Ishikawa (cell line): Measurements from ENCODE around the gene DNAJC2.

ENCODE experiments used
- CEBPB ChIP-seq: IDR thresholded peaks from 2 replicates; pipeline ENCODE4 v1.6.1; 2012
- CREB1 ChIP-seq: IDR thresholded peaks from 2 replicates; pipeline ENCODE4 v1.6.1; 2012; ENCODE audit warnings: low read depth
- EGR1 ChIP-seq: IDR thresholded peaks from 2 replicates; pipeline ENCODE4 v1.6.1; 2012
- EP300 ChIP-seq: IDR thresholded peaks from 2 replicates; pipeline ENCODE4 v1.6.1; 2012; ENCODE audit warnings: borderline replicate concordance
- FOXM1 ChIP-seq: IDR thresholded peaks from 2 replicates; pipeline ENCODE4 v1.6.1; 2012; ENCODE audit warnings: low read depth, borderline replicate concordance
- NFIC ChIP-seq: IDR thresholded peaks from 2 replicates; pipeline ENCODE4 v1.6.1; 2012
- RAD21 ChIP-seq: IDR thresholded peaks from 2 replicates; pipeline ENCODE4 v1.6.1; 2012; ENCODE audit warnings: low read depth
- TAF1 ChIP-seq: IDR thresholded peaks from 2 replicates; pipeline ENCODE4 v1.6.1; 2012; ENCODE audit warnings: low read depth, mild to moderate bottlenecking
- TCF12 ChIP-seq: IDR thresholded peaks from 2 replicates; pipeline ENCODE4 v1.6.1; 2012; ENCODE audit warnings: low read depth
- TEAD4 ChIP-seq: IDR thresholded peaks from 2 replicates; pipeline ENCODE4 v1.6.1; 2012
- USF1 ChIP-seq: IDR thresholded peaks from 2 replicates; pipeline ENCODE4 v1.6.1; 2012
- YY1 ChIP-seq: IDR thresholded peaks from 2 replicates; pipeline ENCODE4 v1.6.1; 2012; ENCODE audit warnings: low read depth
- ZBTB7A ChIP-seq: IDR thresholded peaks from 2 replicates; pipeline ENCODE4 v1.6.1; 2012; ENCODE audit warnings: low read depth
- TF ChIP-seq, protein P1 (sequence below): IDR thresholded peaks from 2 replicates; pipeline ENCODE4 v1.6.1; 2012
- TF ChIP-seq, protein P2 (sequence below): IDR thresholded peaks from 2 replicates; pipeline ENCODE4 v1.6.1; 2012; ENCODE audit warnings: low read depth, mild to moderate bottlenecking

DNAJC2 gene

GRCh38 chr7:103380395-103381191 is 36.0 kb upstream of the DNAJC2 start:
- TF ChIP-seq TEAD4 (no peak), RAD21 (no peak), NFIC (no peak), YY1 (no peak), TCF12 (no peak), ZBTB7A (no peak), EGR1 (no peak), TAF1 (no peak), CREB1 (no peak), EP300 (no peak), CEBPB (no peak), FOXM1 (no peak), USF1 (no peak)
- TF ChIP-seq, protein P1, sequence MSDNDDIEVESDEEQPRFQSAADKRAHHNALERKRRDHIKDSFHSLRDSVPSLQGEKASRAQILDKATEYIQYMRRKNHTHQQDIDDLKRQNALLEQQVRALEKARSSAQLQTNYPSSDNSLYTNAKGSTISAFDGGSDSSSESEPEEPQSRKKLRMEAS = no peak
- TF ChIP-seq, protein P2, sequence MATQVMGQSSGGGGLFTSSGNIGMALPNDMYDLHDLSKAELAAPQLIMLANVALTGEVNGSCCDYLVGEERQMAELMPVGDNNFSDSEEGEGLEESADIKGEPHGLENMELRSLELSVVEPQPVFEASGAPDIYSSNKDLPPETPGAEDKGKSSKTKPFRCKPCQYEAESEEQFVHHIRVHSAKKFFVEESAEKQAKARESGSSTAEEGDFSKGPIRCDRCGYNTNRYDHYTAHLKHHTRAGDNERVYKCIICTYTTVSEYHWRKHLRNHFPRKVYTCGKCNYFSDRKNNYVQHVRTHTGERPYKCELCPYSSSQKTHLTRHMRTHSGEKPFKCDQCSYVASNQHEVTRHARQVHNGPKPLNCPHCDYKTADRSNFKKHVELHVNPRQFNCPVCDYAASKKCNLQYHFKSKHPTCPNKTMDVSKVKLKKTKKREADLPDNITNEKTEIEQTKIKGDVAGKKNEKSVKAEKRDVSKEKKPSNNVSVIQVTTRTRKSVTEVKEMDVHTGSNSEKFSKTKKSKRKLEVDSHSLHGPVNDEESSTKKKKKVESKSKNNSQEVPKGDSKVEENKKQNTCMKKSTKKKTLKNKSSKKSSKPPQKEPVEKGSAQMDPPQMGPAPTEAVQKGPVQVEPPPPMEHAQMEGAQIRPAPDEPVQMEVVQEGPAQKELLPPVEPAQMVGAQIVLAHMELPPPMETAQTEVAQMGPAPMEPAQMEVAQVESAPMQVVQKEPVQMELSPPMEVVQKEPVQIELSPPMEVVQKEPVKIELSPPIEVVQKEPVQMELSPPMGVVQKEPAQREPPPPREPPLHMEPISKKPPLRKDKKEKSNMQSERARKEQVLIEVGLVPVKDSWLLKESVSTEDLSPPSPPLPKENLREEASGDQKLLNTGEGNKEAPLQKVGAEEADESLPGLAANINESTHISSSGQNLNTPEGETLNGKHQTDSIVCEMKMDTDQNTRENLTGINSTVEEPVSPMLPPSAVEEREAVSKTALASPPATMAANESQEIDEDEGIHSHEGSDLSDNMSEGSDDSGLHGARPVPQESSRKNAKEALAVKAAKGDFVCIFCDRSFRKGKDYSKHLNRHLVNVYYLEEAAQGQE = no peak

- TF ChIP-seq, protein P2 = no peak
- TF ChIP-seq CEBPB (no peak), CREB1 (no peak), NFIC (no peak), TAF1 (no peak), EGR1 (no peak), TEAD4 (no peak), YY1 (no peak), USF1 (no peak)
- TF ChIP-seq, protein P1 = no peak
Measured at GRCh38 chr7:103379270-103379975, 34.9 kb upstream of the DNAJC2 start.

GRCh38 chr7:103373866-103374643 is 29.5 kb upstream of the DNAJC2 start:
- no peak for TF ChIP-seq RAD21
- no peak for TF ChIP-seq CREB1
- TF ChIP-seq TAF1 = no peak
- TF ChIP-seq EP300 = no peak
- no peak for TF ChIP-seq CEBPB
- no peak for TF ChIP-seq ZBTB7A
- TF ChIP-seq TEAD4 = no peak
- TF ChIP-seq, protein P2 = no peak
- TF ChIP-seq, protein P1 = no peak
